Calu3 (cell line): Measurements from ENCODE around the gene TTC13. TPM values are rescaled to one million over a fixed set of nuclear protein-coding genes. Genes with fewer than 3 reads are reported as not detected.
A peak's percentile ranks its signal among the peaks of the same experiment; 100 is the strongest.

Source experiments
- BruUV-seq: library from RNA; stranded (reverse); fragments of 400-500 nt; replicated peaks from 2 replicates; lab custom pipeline; 2021; lab: Mats Ljungman, UMichigan
- CTCF ChIA-PET: fragments of 300-600 bp; sonication (Branson Sonifier 250); formaldehyde crosslinking; loops from one replicate; lab custom pipeline; 2022; ENCODE audit warnings: antibody characterized with exemption; lab: Charles Lee
- DNase-seq: peaks from one replicate; pipeline ENCODE4 v3.0.0; 2022
- H3K27ac Mint-ChIP-seq: one replicate; pipeline ENCODE4 v1.8.0; 2022; ENCODE audit warnings: mixed read lengths; ENCODE audit not compliant: unreplicated experiment
- H3K27me3 Mint-ChIP-seq: one replicate; pipeline ENCODE4 v1.8.0; 2022; ENCODE audit warnings: mixed read lengths; ENCODE audit not compliant: unreplicated experiment
- H3K36me3 Mint-ChIP-seq: one replicate; pipeline ENCODE4 v1.8.0; 2022; ENCODE audit warnings: mild to moderate bottlenecking, moderate library complexity, mixed read lengths; ENCODE audit not compliant: insufficient read depth, unreplicated experiment
- H3K4me1 Mint-ChIP-seq: one replicate; pipeline ENCODE4 v1.8.0; 2022; ENCODE audit warnings: mild to moderate bottlenecking, low read depth, mixed read lengths; ENCODE audit not compliant: unreplicated experiment
- H3K4me3 Mint-ChIP-seq: one replicate; pipeline ENCODE4 v1.8.0; 2022; ENCODE audit warnings: mild to moderate bottlenecking, low read depth, moderate library complexity, mixed read lengths; ENCODE audit not compliant: unreplicated experiment
- H3K9me3 Mint-ChIP-seq: one replicate; pipeline ENCODE4 v1.8.0; 2022; ENCODE audit warnings: low read depth, mixed read lengths; ENCODE audit not compliant: unreplicated experiment
- intact Hi-C: fragments of 100-400 bp; cut with micrococcal nuclease; formaldehyde crosslinking; loops from one replicate; pipeline ENCODE4 v1.10.0; 2022; ENCODE audit not compliant: unreplicated experiment
- total RNA-seq: library from RNA; stranded (reverse); gene quantifications from 2 replicates; pipeline ENCODE4 v1.2.3, GENCODE V29; 2022
- TF ChIP-seq, protein P1 (sequence below): fragments of 200-600 bp; IDR thresholded peaks from one replicate; pipeline ENCODE4 v1.8.0; 2022; ENCODE audit warnings: antibody characterized with exemption; ENCODE audit not compliant: unreplicated experiment

TTC13 gene
- total RNA-seq, 1 experiment from 2014 or later = 35.6 TPM

GRCh38 chr1:230925608-230926007 is 53.1 kb downstream of the TTC13 start:
- intact Hi-C loops = no loop called here
- TF ChIP-seq, protein P1, sequence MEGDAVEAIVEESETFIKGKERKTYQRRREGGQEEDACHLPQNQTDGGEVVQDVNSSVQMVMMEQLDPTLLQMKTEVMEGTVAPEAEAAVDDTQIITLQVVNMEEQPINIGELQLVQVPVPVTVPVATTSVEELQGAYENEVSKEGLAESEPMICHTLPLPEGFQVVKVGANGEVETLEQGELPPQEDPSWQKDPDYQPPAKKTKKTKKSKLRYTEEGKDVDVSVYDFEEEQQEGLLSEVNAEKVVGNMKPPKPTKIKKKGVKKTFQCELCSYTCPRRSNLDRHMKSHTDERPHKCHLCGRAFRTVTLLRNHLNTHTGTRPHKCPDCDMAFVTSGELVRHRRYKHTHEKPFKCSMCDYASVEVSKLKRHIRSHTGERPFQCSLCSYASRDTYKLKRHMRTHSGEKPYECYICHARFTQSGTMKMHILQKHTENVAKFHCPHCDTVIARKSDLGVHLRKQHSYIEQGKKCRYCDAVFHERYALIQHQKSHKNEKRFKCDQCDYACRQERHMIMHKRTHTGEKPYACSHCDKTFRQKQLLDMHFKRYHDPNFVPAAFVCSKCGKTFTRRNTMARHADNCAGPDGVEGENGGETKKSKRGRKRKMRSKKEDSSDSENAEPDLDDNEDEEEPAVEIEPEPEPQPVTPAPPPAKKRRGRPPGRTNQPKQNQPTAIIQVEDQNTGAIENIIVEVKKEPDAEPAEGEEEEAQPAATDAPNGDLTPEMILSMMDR = no peak
- DNase-seq = no peak
- Mint-ChIP-seq H3K27me3 (no peaks in the 10 kb centered on the region), H3K27ac (no peak overlapping the region), H3K9me3 (no peaks in the 10 kb centered on the region), H3K4me1 (no peaks in the 10 kb centered on the region), H3K36me3 (peaks cover 9% of the 10 kb centered on the region), H3K4me3 (no peak overlapping the region)
- CTCF ChIA-PET = interaction anchor here (0.6 kb wide), 1 partner anchor 52 kb away, joined by 3 read pairs; no protein-coding TSS in a partner anchor
- BruUV-seq = no TSS peak

GRCh38 chr1:230923176-230923575 is 55.5 kb downstream of the TTC13 start:
- Mint-ChIP-seq H3K4me1 (no peaks in the 10 kb centered on the region), H3K36me3 (peaks cover 4% of the 10 kb centered on the region), H3K4me3 (no peak overlapping the region), H3K9me3 (no peaks in the 10 kb centered on the region), H3K27ac (no peak overlapping the region), H3K27me3 (no peaks in the 10 kb centered on the region)
- BruUV-seq = no TSS peak
- no peak for DNase-seq
- intact Hi-C loops = no loop called here
- TF ChIP-seq, protein P1 = no peak
- CTCF ChIA-PET = no interaction called here

- Mint-ChIP-seq H3K4me3 (no peak overlapping the region), H3K4me1 (no peaks in the 10 kb centered on the region), H3K9me3 (no peaks in the 10 kb centered on the region), H3K36me3 (peaks cover 4% of the 10 kb centered on the region), H3K27ac (peak overlapping the region; percentile 3), H3K27me3 (no peaks in the 10 kb centered on the region)
- TF ChIP-seq, protein P1 = no peak
- no peak for DNase-seq
- CTCF ChIA-PET = no interaction called here
- no TSS peak for BruUV-seq
- intact Hi-C loops = no loop called here
Measured at GRCh38 chr1:230922620-230923019, 56.0 kb downstream of the TTC13 start.

- intact Hi-C loops = loop anchor here (5.0 kb wide), 1 partner anchor 57 kb away; no protein-coding TSS in a partner anchor
- no TSS peak for BruUV-seq
- DNase-seq = no peak
Measured at GRCh38 chr1:230919207-230919606, 59.5 kb downstream of the TTC13 start.

More at GRCh38 chr1:230919207-230919606, 59.5 kb downstream of the TTC13 start:
- CTCF ChIA-PET = interaction anchor here (0.6 to 0.7 kb wide), 2 partner anchors 13 to 43 kb away, joined by 3 read pairs; no protein-coding TSS in a partner anchor
- TF ChIP-seq, protein P1 = no peak
- H3K9me3 Mint-ChIP-seq = no peaks in the 10 kb centered on the region
- H3K27me3 Mint-ChIP-seq = no peaks in the 10 kb centered on the region
- no peak overlapping the region for H3K4me3 Mint-ChIP-seq
- H3K4me1 Mint-ChIP-seq = no peaks in the 10 kb centered on the region
- H3K36me3 Mint-ChIP-seq = peaks cover 4% of the 10 kb centered on the region
- H3K27ac Mint-ChIP-seq = no peak overlapping the region
